MV-4-11 (cell line): ENCODE data around the gene FLT1.

Experiments used
- DNase-seq: peaks from one replicate; lab custom pipeline; 2025; lab: John Stamatoyannopoulos, UW

The FLT1 gene

GRCh38 chr13:28344163-28344562 lies 150.8 kb downstream of the FLT1 start:
- DNase-seq, result no peak

GRCh38 chr13:28342251-28342650 lies 152.7 kb downstream of the FLT1 start:
- DNase-seq, result no peak

GRCh38 chr13:28340272-28340793 lies 154.6 kb downstream of the FLT1 start:
- DNase-seq, result no peak

GRCh38 chr13:28339419-28339818 lies 155.5 kb downstream of the FLT1 start:
- DNase-seq, result no peak

GRCh38 chr13:28338742-28339141 lies 156.2 kb downstream of the FLT1 start:
- DNase-seq, result no peak

GRCh38 chr13:28338006-28338574 lies 156.8 kb downstream of the FLT1 start:
- no peak for DNase-seq

- no peak for DNase-seq
Observed at GRCh38 chr13:28337166-28338005, 157.5 kb downstream of the FLT1 start.

GRCh38 chr13:28336193-28336657 lies 158.7 kb downstream of the FLT1 start:
- no peak for DNase-seq

GRCh38 chr13:28333204-28333881 lies 161.6 kb downstream of the FLT1 start:
- DNase-seq, result no peak

- DNase-seq, result no peak
Observed at GRCh38 chr13:28329395-28330158, 165.4 kb downstream of the FLT1 start.

GRCh38 chr13:28328271-28328607 lies 166.7 kb downstream of the FLT1 start:
- no peak for DNase-seq

- DNase-seq, result no peak
Observed at GRCh38 chr13:28327373-28328270, 167.3 kb downstream of the FLT1 start.

- no peak for DNase-seq
Observed at GRCh38 chr13:28326056-28326455, 168.9 kb downstream of the FLT1 start.

GRCh38 chr13:28325022-28325421 lies 169.9 kb downstream of the FLT1 start:
- no peak for DNase-seq

- peak; percentile 61 for DNase-seq
Observed at GRCh38 chr13:28324181-28324789, 170.6 kb downstream of the FLT1 start.

- DNase-seq, result no peak
Observed at GRCh38 chr13:28322256-28322905, 172.5 kb downstream of the FLT1 start.

- no peak for DNase-seq
Observed at GRCh38 chr13:28321756-28322155, 173.2 kb downstream of the FLT1 start.

- DNase-seq, result no peak
Observed at GRCh38 chr13:28320884-28321574, 173.9 kb downstream of the FLT1 start.

GRCh38 chr13:28320209-28320608 lies 174.7 kb downstream of the FLT1 start:
- DNase-seq, result no peak
